Measurements from ENCODE around the gene PTPN4.

DNA sequence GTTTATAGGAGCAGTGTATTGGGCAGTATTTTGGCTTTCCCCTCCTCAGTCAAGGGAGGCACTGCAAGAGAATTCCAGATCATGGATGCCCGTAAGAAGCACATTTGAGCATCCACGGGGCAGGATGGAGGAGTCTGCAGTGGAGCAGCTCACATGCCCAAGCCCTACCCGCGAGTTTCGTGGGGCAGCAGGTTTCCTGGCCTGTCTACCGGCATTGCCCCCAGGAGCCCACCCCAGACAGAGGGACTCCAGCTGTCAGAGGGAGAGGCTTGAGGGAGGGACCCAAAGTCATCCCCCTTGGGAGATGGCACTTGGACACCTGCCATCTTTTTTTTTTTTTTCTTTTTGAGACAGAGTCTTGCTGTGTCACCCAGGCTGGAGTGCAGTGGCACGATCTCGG is 49.4 kb upstream of the PTPN4 start:
- TF ChIP-seq CTCF (conservative IDR thresholded peaks at IDR 0.05) (no peak), EZH2 (IDR thresholded peaks at IDR 0.05; ENCODE audit: low read depth) (no peak)

Measured in PC-9 (cell line).